ENCODE data around the gene POC1A. TPM values are rescaled to one million over a fixed set of nuclear protein-coding genes. Genes with fewer than 3 reads are reported as not detected.

Gene POC1A
- total and polyA plus RNA-seq, 2 experiments from 2014 or later, result 19.1 to 26.7 TPM

DNA sequence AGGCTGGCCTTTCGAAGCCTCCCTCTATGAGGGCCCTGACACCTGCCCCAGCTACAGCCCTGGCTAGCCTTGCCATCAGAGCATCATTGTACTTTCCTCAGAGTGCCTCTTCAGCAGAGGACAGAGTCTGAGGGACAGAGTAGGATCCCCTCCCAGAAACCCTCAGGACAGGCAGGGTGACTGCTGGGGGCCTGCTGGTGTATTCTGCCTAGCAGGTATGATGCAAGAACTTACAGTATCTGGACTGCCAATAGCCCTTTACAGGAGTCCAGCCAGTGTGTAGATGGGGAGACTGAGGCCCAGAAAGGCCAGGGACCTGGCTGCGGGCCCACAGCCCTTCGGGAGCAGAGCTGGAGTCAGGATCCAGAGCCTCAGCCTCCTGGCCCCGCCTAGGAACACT is 116.9 kb downstream of the POC1A start:
- Histone ChIP-seq H3K36me3 (ENCODE audit: insufficient read depth) (no peaks in the 10 kb centered on the region), H3K4me2 (no peak overlapping the region), H3F3A (replicated peaks; ENCODE audit: low read depth) (no peaks in the 10 kb centered on the region), H4K20me1 (replicated peaks; ENCODE audit: insufficient read depth) (no peaks in the 10 kb centered on the region), H3K79me2 (replicated peaks; ENCODE audit: insufficient read depth) (no peaks in the 10 kb centered on the region), H3K27me3 (ENCODE audit: insufficient read depth) (no peaks in the 10 kb centered on the region), H2AFZ (no peak overlapping the region; the same call in 1 of the 2 replicates), H3K9me2 (ENCODE audit: insufficient read depth) (no peaks in the 10 kb centered on the region), H3K27ac (ENCODE audit: low read depth) (no peak overlapping the region), H3K4me1 (ENCODE audit: insufficient read depth) (no peaks in the 10 kb centered on the region), H3K4me3 (no peak overlapping the region)
- ATAC-seq (no peak), DNase-seq (ENCODE audit: low spot score) (no peak)
- peaks cover 3% of the 10 kb centered on the region; the same call in 1 of the 3 replicates for H3K9me3 Mint-ChIP-seq
- H3K36me3 Mint-ChIP-seq (ENCODE audit: low read depth), result no peaks in the 10 kb centered on the region
- H3K27ac Mint-ChIP-seq, result no peak overlapping the region
- no peak overlapping the region for H3K4me3 Mint-ChIP-seq
- TF ChIP-seq NANOG (IDR thresholded peaks at IDR 0.05; ENCODE audit: borderline replicate concordance), result no peak
- no peak for TF ChIP-seq EZH2 (IDR thresholded peaks at IDR 0.05; ENCODE audit: low read depth, unreplicated experiment)
- TF ChIP-seq, protein P1, sequence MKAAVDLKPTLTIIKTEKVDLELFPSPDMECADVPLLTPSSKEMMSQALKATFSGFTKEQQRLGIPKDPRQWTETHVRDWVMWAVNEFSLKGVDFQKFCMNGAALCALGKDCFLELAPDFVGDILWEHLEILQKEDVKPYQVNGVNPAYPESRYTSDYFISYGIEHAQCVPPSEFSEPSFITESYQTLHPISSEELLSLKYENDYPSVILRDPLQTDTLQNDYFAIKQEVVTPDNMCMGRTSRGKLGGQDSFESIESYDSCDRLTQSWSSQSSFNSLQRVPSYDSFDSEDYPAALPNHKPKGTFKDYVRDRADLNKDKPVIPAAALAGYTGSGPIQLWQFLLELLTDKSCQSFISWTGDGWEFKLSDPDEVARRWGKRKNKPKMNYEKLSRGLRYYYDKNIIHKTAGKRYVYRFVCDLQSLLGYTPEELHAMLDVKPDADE (IDR thresholded peaks at IDR 0.05), result no peak
- TF ChIP-seq, protein P2, sequence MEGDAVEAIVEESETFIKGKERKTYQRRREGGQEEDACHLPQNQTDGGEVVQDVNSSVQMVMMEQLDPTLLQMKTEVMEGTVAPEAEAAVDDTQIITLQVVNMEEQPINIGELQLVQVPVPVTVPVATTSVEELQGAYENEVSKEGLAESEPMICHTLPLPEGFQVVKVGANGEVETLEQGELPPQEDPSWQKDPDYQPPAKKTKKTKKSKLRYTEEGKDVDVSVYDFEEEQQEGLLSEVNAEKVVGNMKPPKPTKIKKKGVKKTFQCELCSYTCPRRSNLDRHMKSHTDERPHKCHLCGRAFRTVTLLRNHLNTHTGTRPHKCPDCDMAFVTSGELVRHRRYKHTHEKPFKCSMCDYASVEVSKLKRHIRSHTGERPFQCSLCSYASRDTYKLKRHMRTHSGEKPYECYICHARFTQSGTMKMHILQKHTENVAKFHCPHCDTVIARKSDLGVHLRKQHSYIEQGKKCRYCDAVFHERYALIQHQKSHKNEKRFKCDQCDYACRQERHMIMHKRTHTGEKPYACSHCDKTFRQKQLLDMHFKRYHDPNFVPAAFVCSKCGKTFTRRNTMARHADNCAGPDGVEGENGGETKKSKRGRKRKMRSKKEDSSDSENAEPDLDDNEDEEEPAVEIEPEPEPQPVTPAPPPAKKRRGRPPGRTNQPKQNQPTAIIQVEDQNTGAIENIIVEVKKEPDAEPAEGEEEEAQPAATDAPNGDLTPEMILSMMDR (conservative IDR thresholded peaks at IDR 0.05; ENCODE audit: low read depth in 2 of 2), result no peak
- TF ChIP-seq ZNF114 (CRISPR knock-in tag; IDR thresholded peaks at IDR 0.05), result no peak
- TF ChIP-seq JUNB (IDR thresholded peaks at IDR 0.05; ENCODE audit: unreplicated experiment), result no peak
- no peak for TF ChIP-seq ZNF331 (CRISPR knock-in tag; IDR thresholded peaks at IDR 0.05; ENCODE audit: low read depth)
- TF ChIP-seq, protein P3, sequence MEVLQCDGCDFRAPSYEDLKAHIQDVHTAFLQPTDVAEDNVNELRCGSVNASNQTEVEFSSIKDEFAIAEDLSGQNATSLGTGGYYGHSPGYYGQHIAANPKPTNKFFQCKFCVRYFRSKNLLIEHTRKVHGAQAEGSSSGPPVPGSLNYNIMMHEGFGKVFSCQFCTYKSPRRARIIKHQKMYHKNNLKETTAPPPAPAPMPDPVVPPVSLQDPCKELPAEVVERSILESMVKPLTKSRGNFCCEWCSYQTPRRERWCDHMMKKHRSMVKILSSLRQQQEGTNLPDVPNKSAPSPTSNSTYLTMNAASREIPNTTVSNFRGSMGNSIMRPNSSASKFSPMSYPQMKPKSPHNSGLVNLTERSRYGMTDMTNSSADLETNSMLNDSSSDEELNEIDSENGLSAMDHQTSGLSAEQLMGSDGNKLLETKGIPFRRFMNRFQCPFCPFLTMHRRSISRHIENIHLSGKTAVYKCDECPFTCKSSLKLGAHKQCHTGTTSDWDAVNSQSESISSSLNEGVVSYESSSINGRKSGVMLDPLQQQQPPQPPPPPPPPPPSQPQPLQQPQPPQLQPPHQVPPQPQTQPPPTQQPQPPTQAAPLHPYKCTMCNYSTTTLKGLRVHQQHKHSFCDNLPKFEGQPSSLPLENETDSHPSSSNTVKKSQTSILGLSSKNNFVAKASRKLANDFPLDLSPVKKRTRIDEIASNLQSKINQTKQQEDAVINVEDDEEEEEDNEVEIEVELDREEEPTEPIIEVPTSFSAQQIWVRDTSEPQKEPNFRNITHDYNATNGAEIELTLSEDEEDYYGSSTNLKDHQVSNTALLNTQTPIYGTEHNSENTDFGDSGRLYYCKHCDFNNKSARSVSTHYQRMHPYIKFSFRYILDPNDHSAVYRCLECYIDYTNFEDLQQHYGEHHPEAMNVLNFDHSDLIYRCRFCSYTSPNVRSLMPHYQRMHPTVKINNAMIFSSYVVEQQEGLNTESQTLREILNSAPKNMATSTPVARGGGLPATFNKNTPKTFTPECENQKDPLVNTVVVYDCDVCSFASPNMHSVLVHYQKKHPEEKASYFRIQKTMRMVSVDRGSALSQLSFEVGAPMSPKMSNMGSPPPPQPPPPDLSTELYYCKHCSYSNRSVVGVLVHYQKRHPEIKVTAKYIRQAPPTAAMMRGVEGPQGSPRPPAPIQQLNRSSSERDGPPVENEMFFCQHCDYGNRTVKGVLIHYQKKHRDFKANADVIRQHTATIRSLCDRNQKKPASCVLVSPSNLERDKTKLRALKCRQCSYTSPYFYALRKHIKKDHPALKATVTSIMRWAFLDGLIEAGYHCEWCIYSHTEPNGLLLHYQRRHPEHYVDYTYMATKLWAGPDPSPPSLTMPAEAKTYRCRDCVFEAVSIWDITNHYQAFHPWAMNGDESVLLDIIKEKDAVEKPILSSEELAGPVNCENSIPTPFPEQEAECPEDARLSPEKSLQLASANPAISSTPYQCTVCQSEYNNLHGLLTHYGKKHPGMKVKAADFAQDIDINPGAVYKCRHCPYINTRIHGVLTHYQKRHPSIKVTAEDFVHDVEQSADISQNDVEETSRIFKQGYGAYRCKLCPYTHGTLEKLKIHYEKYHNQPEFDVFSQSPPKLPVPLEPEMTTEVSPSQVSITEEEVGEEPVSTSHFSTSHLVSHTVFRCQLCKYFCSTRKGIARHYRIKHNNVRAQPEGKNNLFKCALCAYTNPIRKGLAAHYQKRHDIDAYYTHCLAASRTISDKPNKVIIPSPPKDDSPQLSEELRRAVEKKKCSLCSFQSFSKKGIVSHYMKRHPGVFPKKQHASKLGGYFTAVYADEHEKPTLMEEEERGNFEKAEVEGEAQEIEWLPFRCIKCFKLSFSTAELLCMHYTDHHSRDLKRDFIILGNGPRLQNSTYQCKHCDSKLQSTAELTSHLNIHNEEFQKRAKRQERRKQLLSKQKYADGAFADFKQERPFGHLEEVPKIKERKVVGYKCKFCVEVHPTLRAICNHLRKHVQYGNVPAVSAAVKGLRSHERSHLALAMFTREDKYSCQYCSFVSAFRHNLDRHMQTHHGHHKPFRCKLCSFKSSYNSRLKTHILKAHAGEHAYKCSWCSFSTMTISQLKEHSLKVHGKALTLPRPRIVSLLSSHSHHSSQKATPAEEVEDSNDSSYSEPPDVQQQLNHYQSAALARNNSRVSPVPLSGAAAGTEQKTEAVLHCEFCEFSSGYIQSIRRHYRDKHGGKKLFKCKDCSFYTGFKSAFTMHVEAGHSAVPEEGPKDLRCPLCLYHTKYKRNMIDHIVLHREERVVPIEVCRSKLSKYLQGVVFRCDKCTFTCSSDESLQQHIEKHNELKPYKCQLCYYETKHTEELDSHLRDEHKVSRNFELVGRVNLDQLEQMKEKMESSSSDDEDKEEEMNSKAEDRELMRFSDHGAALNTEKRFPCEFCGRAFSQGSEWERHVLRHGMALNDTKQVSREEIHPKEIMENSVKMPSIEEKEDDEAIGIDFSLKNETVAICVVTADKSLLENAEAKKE (CRISPR knock-in tag; IDR thresholded peaks at IDR 0.05), result no peak
- TF ChIP-seq EZH2phosphoT487 (IDR thresholded peaks at IDR 0.05; ENCODE audit: unreplicated experiment), result no peak
- TF ChIP-seq, protein P4, sequence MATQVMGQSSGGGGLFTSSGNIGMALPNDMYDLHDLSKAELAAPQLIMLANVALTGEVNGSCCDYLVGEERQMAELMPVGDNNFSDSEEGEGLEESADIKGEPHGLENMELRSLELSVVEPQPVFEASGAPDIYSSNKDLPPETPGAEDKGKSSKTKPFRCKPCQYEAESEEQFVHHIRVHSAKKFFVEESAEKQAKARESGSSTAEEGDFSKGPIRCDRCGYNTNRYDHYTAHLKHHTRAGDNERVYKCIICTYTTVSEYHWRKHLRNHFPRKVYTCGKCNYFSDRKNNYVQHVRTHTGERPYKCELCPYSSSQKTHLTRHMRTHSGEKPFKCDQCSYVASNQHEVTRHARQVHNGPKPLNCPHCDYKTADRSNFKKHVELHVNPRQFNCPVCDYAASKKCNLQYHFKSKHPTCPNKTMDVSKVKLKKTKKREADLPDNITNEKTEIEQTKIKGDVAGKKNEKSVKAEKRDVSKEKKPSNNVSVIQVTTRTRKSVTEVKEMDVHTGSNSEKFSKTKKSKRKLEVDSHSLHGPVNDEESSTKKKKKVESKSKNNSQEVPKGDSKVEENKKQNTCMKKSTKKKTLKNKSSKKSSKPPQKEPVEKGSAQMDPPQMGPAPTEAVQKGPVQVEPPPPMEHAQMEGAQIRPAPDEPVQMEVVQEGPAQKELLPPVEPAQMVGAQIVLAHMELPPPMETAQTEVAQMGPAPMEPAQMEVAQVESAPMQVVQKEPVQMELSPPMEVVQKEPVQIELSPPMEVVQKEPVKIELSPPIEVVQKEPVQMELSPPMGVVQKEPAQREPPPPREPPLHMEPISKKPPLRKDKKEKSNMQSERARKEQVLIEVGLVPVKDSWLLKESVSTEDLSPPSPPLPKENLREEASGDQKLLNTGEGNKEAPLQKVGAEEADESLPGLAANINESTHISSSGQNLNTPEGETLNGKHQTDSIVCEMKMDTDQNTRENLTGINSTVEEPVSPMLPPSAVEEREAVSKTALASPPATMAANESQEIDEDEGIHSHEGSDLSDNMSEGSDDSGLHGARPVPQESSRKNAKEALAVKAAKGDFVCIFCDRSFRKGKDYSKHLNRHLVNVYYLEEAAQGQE (IDR thresholded peaks at IDR 0.05; ENCODE audit: unreplicated experiment), result no peak
- TF ChIP-seq STAT1 (IDR thresholded peaks at IDR 0.05; ENCODE audit: unreplicated experiment), result no peak
- no peak for TF ChIP-seq POLR2AphosphoS5 (IDR thresholded peaks at IDR 0.05; ENCODE audit: low read depth)
- peaks cover 6% of the 10 kb centered on the region for H3K27me3 Mint-ChIP-seq (ENCODE audit: insufficient read depth, low read depth, poor library complexity)
- H3K4me1 Mint-ChIP-seq, result peaks cover 2% of the 10 kb centered on the region

Measured in GM23338 (cell line).